ENCODE data around the gene COPA.

DNA sequence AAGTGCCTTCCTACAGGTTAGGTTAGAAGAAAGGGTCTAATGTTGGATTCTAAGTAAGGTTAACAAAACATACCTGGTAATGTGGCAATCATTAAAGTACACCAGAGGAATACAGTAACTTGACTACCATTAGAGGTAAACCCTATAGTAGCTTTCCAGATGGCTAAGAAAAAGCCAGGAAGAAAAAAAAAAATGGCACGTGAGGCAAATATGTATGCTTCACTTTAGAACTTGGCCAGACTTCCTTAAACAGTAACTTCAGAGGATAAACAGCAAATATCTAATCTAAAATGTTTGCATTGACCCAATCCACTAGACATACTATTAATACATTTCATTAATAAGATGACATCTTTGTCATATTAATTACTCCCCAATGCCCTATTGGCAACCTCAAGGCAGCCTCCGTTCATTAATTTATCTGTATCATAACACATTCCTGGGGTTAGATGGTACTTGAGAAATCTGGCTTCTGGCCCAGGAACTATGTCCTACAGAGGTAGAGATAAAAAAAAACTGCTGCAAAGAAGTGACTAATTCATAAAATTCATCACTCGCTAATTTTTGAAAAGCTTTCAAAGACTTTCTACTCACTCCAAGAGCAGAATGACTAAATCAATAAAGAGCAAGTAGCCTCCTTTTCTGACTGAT is 86.5 kb downstream of the COPA start:
- TF ChIP-seq, protein P1, sequence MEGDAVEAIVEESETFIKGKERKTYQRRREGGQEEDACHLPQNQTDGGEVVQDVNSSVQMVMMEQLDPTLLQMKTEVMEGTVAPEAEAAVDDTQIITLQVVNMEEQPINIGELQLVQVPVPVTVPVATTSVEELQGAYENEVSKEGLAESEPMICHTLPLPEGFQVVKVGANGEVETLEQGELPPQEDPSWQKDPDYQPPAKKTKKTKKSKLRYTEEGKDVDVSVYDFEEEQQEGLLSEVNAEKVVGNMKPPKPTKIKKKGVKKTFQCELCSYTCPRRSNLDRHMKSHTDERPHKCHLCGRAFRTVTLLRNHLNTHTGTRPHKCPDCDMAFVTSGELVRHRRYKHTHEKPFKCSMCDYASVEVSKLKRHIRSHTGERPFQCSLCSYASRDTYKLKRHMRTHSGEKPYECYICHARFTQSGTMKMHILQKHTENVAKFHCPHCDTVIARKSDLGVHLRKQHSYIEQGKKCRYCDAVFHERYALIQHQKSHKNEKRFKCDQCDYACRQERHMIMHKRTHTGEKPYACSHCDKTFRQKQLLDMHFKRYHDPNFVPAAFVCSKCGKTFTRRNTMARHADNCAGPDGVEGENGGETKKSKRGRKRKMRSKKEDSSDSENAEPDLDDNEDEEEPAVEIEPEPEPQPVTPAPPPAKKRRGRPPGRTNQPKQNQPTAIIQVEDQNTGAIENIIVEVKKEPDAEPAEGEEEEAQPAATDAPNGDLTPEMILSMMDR (IDR thresholded peaks at IDR 0.05 in 8 of 11, conservative IDR thresholded peaks at IDR 0.05 in 3 of 11): no peak
- TF ChIP-seq POLR2A (IDR thresholded peaks at IDR 0.05) (no peak), POLR2AphosphoS5 (IDR thresholded peaks at IDR 0.05) (no peak)
